HEK293 (cell line): ENCODE data around the gene TRMT61A.

Source experiments
- PRDM1 ChIP-seq: fragments of 450-650 bp; formaldehyde crosslinking; IDR thresholded peaks from 2 replicates; pipeline ENCODE4; 2016; ENCODE audit warnings: missing biosample characterization, missing genetic modification characterization
- SP3 ChIP-seq: fragments of 450-650 bp; formaldehyde crosslinking; IDR thresholded peaks from 2 replicates; pipeline ENCODE4 v1.5.1; 2016; ENCODE audit warnings: missing biosample characterization, missing genetic modification characterization
- ZBTB21 ChIP-seq: fragments of 450-650 bp; formaldehyde crosslinking; IDR thresholded peaks from 2 replicates; pipeline ENCODE4 v1.5.1; 2017; ENCODE audit warnings: missing biosample characterization, missing genetic modification characterization
- ZNF623 ChIP-seq: fragments of 450-650 bp; formaldehyde crosslinking; IDR thresholded peaks from 2 replicates; pipeline ENCODE4 v1.5.1; 2016; ENCODE audit warnings: missing biosample characterization, missing genetic modification characterization
- ZNF830 ChIP-seq: fragments of 450-650 bp; IDR thresholded peaks from 2 replicates; pipeline ENCODE4 v1.5.0; 2018; ENCODE audit warnings: missing biosample characterization, missing genetic modification characterization, low read depth, mild to moderate bottlenecking, moderate library complexity
- TF ChIP-seq, protein P1 (sequence below): fragments of 450-650 bp; formaldehyde crosslinking; IDR thresholded peaks from 2 replicates; pipeline ENCODE4 v1.5.1; 2016; ENCODE audit warnings: missing biosample characterization, missing genetic modification characterization
- TF ChIP-seq, protein P2 (sequence below): fragments of 450-650 bp; IDR thresholded peaks from 2 replicates; pipeline ENCODE4 v1.5.1; 2018; ENCODE audit warnings: missing biosample characterization, missing genetic modification characterization

DNA sequence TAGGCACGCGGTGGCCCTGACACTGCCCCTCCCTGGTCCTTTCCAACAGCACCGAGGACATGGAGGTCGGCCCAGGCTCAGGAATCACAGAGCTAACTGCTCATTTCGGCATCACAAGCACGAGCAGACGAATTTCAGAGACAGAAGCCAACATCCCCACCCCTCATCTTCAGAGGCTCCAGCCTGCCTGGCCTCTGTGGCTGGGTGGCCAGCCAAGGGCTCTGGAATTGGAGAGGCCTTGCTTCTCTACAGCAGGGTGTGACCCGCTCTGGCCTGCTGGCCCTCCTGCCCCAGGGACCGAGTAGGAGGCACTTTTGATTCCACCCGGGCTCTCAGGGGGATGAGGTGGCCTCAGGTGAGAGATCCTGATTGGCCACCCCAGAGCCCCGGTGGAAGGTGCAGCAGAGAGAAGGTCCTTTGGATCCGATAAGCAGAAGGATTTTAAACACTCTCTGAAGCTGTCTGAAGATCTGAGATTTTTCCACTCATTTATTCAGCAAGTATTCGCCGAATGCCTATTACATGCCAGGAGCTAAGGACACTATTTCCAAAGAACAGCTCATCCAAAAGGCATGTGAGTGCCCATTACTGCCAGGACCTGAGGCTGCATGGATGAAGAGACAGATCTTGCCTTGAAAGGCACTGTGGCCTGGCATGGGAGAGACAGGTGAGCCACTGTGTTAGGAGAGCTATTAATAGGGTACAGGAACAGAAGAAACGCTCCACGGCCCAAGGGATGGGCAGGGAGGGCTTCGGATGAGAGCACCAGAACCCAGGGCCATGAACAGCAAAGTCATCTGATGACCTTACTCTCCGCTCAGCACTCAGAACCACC, 23.2 kb downstream of the TRMT61A start:
- TF ChIP-seq, protein P1, sequence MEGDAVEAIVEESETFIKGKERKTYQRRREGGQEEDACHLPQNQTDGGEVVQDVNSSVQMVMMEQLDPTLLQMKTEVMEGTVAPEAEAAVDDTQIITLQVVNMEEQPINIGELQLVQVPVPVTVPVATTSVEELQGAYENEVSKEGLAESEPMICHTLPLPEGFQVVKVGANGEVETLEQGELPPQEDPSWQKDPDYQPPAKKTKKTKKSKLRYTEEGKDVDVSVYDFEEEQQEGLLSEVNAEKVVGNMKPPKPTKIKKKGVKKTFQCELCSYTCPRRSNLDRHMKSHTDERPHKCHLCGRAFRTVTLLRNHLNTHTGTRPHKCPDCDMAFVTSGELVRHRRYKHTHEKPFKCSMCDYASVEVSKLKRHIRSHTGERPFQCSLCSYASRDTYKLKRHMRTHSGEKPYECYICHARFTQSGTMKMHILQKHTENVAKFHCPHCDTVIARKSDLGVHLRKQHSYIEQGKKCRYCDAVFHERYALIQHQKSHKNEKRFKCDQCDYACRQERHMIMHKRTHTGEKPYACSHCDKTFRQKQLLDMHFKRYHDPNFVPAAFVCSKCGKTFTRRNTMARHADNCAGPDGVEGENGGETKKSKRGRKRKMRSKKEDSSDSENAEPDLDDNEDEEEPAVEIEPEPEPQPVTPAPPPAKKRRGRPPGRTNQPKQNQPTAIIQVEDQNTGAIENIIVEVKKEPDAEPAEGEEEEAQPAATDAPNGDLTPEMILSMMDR (tag by site-specific recombination) = no peak
- TF ChIP-seq ZNF623 = no peak
- TF ChIP-seq ZNF830 = no peak
- TF ChIP-seq SP3 (tag by site-specific recombination) = no peak
- no peak for TF ChIP-seq PRDM1
- TF ChIP-seq, protein P2, sequence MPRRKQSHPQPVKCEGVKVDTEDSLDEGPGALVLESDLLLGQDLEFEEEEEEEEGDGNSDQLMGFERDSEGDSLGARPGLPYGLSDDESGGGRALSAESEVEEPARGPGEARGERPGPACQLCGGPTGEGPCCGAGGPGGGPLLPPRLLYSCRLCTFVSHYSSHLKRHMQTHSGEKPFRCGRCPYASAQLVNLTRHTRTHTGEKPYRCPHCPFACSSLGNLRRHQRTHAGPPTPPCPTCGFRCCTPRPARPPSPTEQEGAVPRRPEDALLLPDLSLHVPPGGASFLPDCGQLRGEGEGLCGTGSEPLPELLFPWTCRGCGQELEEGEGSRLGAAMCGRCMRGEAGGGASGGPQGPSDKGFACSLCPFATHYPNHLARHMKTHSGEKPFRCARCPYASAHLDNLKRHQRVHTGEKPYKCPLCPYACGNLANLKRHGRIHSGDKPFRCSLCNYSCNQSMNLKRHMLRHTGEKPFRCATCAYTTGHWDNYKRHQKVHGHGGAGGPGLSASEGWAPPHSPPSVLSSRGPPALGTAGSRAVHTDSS = no peak
- no peak for TF ChIP-seq ZBTB21
